HG03469 (cell line): ENCODE results near the gene LPP.

Experiments
- ATAC-seq: cut with Tn5 transposase; IDR thresholded peaks from one replicate; pipeline ENCODE4 v1.9.1; 2021; ENCODE audit warnings: mild to moderate bottlenecking, moderate library complexity, moderate number of reproducible peaks; ENCODE audit not compliant: unreplicated experiment

LPP gene

DNA sequence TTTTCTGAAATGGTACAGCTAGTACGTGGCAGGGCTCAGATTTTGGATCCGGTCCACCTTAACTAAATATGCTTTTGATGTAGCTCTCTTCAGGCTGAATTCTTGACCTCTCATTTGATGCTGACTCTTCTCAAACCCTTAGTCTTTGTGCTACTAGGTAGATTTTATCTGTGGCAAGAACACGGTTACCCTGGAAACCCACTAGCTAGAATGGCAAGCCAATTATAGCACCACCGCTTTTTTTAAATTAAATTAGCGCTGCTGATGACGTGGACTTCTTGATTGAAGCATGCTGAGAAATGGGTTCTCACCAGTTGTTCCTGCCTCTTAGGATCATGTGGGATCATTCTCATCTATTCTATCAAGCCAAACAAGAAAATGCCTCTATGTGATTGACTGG, 421.5 kb downstream of the LPP start:
- ATAC-seq: no peak

DNA sequence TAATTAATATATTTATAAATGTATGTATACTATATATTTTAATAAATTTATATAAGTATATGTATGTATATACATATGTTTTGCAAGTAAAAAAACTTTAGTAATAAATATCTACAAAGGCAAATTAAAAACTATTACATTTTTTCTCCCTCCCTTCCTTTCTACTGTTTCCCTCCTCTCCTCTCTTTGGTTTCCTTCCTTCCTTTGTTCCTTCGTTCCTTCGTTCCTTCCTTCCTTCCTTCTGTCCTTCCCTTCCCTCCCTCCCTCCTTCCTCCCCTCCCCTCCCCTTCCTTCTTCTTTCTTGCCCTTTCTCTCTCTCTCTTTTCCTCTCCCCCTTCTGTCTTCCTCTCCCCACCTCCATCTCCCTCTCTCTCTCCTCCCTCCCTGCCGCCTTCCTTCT, 423.6 kb downstream of the LPP start:
- no peak for ATAC-seq

DNA sequence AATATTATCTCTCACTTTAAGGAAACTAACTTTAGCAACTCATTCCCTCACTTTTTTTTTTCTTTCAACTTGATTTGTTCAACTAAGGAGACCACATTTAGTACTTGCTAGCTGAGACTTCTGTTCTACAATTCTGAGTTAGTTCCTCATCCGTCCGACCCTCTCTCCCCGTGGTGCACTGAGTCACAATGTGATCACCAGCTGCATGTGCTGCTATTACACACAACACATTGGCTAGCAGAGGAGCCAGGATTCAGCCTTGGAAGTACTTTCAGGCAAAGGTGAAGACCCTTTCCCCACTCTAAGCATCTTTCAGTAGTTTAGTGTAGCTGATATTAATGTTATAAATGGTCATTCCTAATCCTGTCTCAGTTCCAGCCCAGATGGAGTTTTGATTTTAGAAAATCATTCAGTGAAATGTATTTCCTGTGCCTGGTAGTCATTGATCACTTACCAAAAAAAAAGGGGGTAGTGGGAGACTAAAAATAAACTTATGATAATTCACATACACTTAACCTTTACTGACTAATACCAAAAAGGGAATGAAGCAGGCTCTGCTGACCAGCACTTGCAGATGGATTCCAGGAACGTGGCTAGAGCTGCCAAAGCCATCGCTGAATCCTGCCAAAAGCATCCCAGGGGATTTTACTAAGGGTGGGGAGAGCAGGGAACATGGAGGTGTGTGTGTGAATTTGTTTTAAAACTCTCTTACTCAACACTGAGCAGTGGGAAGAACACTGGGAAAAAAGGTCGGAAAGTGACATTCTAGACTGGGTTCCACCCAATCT, 424.8 kb downstream of the LPP start:
- ATAC-seq: no peak

GRCh38 chr3:188580223-188580622, 426.3 kb downstream of the LPP start:
- no peak for ATAC-seq

DNA sequence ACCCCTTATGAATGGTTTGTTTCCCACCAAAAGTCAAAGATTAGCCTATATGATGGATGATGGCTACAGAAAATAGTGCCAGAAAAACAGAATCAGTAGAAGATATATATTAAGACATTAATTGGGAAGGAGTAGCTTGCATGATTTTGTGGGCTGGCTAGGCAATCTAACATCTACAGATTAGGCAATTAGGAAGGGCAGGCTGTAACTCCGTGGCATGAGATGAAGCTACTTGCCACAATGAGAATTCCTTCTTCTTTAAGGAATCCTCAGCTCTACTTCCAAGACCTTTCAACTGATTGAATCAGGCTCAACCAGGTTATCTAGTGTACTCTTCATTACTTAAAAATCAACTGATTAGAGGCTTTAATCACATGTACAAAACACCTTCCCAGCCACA, 426.7 kb downstream of the LPP start:
- no peak for ATAC-seq

DNA sequence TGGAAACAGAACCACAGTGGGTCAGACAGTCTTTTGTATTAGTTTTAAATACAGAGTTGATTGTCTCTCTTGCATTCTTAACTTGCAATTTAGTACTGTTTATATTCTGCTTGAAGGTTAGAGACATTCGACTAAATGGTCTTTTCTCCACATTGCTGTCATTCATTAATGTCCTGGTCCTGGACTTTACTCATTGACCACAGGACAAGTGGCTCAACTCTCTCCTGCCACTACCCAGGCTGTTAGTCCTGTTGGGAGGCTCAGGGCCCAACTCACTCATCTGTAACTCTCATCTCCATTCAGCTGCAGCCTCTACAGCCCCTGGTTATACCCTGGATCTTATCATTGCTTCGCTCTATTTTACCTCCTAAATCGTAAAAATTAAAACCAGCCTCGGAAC, 427.4 kb downstream of the LPP start:
- no peak for ATAC-seq

DNA sequence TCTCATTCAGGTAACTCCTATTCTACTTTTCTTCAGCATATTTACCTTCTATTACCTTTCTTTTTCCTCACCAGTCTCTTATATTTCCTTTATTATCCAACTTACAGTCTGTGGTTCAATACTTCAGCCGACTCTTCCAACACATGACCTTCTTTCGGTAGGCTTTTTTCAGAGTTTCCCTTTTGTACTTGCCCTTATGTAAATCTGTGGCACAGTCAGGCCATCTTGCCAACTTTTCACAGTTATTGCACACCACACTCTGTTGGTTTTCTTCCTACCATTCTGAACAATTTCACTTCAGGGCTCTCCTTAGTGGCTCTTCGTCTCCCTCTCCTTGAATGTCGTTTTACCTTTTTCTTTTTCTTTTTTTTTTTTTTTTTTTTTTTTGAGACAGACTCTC, 427.8 kb downstream of the LPP start:
- no peak for ATAC-seq

DNA sequence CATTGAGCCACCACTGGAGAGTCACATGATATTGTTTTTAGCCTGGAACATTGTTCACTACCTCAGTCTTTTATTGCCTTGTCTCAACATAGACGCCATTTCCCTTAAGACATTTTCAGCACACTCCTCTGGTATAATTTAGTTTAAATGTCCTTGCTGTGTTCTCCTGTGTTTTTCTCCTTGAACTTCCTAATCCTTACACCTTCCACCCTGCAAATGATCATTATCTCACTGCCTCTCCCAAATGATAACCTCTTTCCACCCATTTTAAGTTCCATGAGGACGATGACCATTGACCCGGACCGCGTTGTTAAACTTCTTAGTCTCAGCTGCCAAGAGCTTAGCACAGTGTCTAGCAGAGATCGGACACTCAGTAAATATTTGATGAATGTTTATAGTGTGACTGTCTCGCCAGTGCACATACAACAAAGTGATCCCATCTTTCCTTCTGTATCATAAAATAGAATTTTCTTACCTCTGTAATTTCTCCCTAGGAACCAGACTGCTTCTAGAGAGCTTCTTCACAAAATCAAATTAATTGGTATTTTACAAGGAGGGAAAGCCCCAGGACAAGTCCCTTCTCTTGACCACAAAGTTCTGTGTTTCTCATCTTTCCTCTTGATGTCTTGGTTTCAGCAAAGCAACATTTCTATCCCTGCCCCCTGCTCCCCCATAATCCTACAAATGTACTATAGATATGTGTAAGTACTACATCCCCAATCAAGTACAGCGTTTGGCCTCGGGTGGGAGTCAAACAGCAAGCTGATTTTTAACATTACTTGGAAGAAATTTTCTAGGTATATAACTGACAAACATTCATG, 429.6 kb downstream of the LPP start:
- ATAC-seq: no peak

- no peak for ATAC-seq
These were observed 430.2 kb downstream of the LPP start for GRCh38 chr3:188584162-188584529.

DNA sequence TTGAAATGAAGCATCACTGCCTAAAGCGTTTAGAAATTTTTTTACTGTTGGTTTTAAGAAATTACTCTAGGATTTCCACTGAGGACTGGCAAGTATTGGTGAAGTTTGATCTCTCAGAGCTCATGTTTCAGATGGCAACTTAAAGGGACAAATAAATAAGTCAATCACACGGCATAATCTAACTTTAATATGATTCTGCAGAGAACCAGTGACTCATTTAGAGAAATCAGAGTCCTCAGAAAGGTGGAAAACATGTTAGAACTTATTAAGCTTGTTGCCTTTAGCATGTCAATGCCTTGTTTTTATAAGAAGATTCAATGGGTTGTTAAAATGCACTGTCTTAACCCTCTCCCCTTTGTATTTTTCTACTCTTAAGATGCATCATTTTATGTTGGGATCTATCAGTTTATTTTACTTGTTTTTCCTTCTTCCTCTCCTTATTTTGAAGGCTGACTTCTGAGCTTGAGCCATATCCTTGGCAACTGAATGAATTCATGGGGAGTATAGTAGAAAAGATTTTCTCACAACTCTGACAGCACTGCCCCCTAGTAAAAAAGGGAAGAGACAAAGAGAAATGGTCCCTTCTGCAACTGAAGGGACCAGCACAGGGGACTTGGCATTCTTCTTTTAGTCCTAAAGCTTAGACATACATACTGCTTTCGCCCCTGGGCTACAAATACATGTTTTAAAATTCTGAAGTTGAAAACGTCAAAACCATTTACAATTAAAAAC, 431.2 kb downstream of the LPP start:
- no peak for ATAC-seq

DNA sequence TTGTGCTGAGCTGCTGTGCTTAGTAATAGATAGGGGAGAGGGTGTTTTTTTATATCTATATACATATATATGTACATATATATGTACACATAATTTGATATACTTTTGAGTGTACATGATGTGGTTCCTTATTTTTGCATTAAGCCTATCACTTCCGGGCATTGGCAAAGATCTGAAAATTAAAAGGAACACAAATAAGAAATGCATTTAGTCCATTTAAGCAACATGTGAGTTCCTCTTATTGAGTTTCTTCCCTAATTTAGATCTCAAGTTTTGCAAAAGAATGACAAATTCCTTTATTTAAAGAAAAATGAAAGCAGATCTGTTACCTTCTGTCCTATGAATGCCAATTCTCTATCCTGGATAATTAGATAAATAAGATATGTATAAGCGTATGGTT, 435.1 kb downstream of the LPP start:
- ATAC-seq: no peak

- no peak for ATAC-seq
These were observed 435.8 kb downstream of the LPP start for GRCh38 chr3:188589771-188590170.

DNA sequence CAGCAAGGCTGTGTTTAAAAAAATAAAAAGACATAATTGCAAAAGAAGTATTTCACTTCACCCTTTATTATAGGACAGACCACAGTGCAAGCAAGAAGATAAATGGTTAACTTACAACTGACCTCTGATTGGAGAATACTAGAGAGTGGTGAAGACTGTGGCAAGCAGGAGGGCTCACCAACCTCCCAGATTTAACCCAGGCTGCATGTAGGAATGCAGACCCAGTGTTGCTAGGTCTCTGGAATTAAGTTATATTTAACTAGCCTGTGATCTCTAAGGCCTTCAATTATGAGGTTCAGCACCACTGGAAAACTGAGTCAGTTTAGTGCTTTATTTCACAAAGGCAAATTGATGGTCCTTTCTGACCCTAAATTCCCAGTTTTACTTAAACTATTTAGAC, 436.6 kb downstream of the LPP start:
- no peak for ATAC-seq

DNA sequence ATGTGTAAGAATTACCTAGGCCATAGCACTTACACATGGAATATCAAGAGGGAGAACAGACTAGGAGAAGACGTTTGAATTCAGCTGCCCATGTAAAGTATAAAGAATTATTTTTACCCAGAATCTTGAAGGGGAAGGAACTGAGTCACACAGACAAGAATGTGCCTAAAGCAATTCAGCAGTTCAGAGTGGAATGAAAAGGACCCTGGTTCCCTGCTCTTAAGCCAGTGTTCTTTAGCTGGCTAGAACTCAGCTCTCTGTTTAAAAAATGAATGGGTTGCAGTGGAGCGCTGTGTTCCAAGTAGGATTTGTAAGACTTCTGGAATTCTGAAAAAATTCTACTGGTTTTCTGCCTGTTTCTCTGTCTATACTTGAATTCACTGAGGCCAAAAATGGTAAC, 440.2 kb downstream of the LPP start:
- ATAC-seq: no peak

- no peak for ATAC-seq
These were observed 442.0 kb downstream of the LPP start for GRCh38 chr3:188595890-188596376.

DNA sequence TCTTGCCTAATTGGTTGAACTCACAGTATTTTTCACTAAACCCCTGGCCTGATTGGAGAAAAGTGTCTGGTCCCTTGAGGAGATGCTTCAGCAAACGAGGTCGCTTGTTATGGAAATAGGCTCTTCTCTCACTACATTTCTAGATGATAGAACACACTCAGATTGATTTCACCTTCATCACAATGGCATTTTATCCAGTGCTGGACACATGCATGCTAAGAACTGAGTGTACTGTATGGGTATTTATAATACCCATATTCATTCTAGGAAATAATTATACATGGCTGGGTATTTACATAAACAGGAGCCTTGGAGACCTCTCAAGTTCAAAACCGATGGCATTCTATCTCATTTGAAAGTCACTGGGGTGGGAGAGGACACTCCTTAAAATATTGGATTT, 444.9 kb downstream of the LPP start:
- ATAC-seq: no peak

DNA sequence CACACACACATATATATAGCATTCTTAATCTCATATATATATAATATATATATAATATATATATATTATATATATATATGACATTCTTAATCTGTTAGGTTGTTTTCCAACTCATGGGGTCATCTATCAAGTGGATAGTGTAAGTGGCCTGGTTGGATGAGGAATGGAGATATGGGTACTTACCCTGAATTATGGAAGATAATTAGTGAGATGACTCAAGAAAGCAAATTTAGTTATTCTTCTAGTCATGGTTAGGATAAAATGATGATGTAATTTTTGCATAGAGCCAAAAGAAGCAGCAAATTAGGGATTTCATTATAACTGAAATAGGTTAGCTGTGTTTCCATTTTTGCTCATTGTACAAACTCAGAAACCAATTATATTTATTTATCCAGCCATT, 448.2 kb downstream of the LPP start:
- no peak for ATAC-seq

- no peak for ATAC-seq
These were observed 448.7 kb downstream of the LPP start for GRCh38 chr3:188602620-188603019.

- no peak for ATAC-seq
These were observed 450.7 kb downstream of the LPP start for GRCh38 chr3:188604651-188605050.

DNA sequence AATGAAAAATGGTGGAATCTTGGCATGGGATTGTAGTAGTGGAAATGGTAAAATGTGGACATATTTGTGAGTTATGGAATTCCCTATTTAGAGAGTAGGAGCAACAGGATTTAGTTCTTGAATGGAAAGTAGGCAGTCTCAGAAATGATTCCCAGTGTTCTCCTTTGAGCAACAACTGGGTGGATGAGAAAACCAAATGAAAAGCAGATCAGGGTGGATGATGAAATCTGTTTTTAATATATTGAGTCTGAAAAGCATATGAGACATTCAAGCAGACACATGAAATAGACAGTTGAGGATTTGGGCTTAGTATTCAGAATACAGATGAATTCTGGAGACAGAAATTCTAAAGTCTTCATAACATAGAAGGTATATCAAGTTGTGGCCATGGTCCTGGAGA, 451.3 kb downstream of the LPP start:
- ATAC-seq: no peak

GRCh38 chr3:188605905-188606304, 451.9 kb downstream of the LPP start:
- ATAC-seq: no peak
